Measurements from ENCODE around the gene FAM200A. TPM values are rescaled to one million over a fixed set of nuclear protein-coding genes. Genes with fewer than 3 reads are reported as not detected.

FAM200A gene
- total RNA-seq (2016; rRNA removed; fragmentation: Illumina TruSeq; extraction: Trizol) = 6.3 and 10.4 TPM in 2 replicates
- total RNA-seq (2016; cell fraction: cytosol; rRNA removed; fragmentation: Illumina TruSeq; extraction: Trizol; ENCODE audit: low read depth) = 1.0 and 1.3 TPM in 2 replicates
- 6.0 and 8.6 TPM in 2 replicates for total RNA-seq (2016; cell fraction: insoluble cytoplasmic fraction; rRNA removed; fragmentation: Illumina TruSeq; extraction: Trizol)
- 3.2 and 3.9 TPM in 2 replicates for total RNA-seq (2016; cell fraction: membrane; rRNA removed; fragmentation: Illumina TruSeq; extraction: Trizol)
- 3.5 and 4.0 TPM in 2 replicates for total RNA-seq (2016; cell fraction: nucleus; rRNA removed; fragmentation: Illumina TruSeq; extraction: Trizol)
- polyA plus RNA-seq (2011; rRNA removed) = 4.7 and 5.4 TPM in 2 replicates
- 3.4 and 4.4 TPM in 2 replicates for polyA plus RNA-seq (2011; cell fraction: cytosol; rRNA removed)
- 0.87 and 1.9 TPM in 2 replicates for polyA plus RNA-seq (2011; cell fraction: nucleus; rRNA removed)
- 4.5 and 5.0 TPM in 2 replicates for polyA plus RNA-seq (2012)
- polyA plus RNA-seq (2016; cell fraction: cytosol; fragmentation: Illumina TruSeq; extraction: Trizol; ENCODE audit: low read depth) = 0.53 and 0.85 TPM in 2 replicates
- polyA plus RNA-seq (2016; cell fraction: insoluble cytoplasmic fraction; fragmentation: Illumina TruSeq; extraction: Trizol; ENCODE audit: low read depth) = 8.3 and 10.1 TPM in 2 replicates
- polyA plus RNA-seq (2016; cell fraction: membrane; fragmentation: Illumina TruSeq; extraction: Trizol; ENCODE audit: low read depth) = 1.4 and 1.9 TPM in 2 replicates
- polyA plus RNA-seq (2016; cell fraction: nucleus; fragmentation: Illumina TruSeq; extraction: Trizol; ENCODE audit: insufficient read depth, low read depth) = 5.9 and 6.7 TPM in 2 replicates
- polyA minus RNA-seq (2011; rRNA and poly(A)+ RNA removed; ENCODE audit: low replicate concordance) = 1.1 and 3.9 TPM in 2 replicates
- 2.8 and 3.8 TPM in 2 replicates for polyA minus RNA-seq (2011; cell fraction: cytosol; rRNA and poly(A)+ RNA removed)
- polyA minus RNA-seq (2011; cell fraction: nucleus; rRNA and poly(A)+ RNA removed) = 6.2 and 7.5 TPM in 2 replicates
- percentile 77 among the genes with signal in this experiment for Bru-seq, nascent RNA
- BruChase-seq, experiment 1, labeled RNA remaining after a 6-hour chase = percentile 63 among the genes with signal in this experiment
- percentile 78 among the genes with signal in this experiment for BruChase-seq, experiment 2, labeled RNA remaining after a 2-hour chase
- long read RNA-seq, experiment 1, transcript FAM200A-202 (2 exons, 2,480 nt) = major isoform, 12 of 13 reads
- long read RNA-seq, experiment 1, partial matches to known transcripts = 0 of 13 reads
- long read RNA-seq, experiment 1, other reads (novel, unspliced or antisense) = 1 of 13 reads
- long read RNA-seq, experiment 2, transcript FAM200A-202 (2 exons, 2,480 nt) = major isoform, 8 of 17 reads
- long read RNA-seq, experiment 2, partial matches to known transcripts = 0 of 17 reads
- long read RNA-seq, experiment 2, other reads (novel, unspliced or antisense) = 9 of 17 reads

DNA sequence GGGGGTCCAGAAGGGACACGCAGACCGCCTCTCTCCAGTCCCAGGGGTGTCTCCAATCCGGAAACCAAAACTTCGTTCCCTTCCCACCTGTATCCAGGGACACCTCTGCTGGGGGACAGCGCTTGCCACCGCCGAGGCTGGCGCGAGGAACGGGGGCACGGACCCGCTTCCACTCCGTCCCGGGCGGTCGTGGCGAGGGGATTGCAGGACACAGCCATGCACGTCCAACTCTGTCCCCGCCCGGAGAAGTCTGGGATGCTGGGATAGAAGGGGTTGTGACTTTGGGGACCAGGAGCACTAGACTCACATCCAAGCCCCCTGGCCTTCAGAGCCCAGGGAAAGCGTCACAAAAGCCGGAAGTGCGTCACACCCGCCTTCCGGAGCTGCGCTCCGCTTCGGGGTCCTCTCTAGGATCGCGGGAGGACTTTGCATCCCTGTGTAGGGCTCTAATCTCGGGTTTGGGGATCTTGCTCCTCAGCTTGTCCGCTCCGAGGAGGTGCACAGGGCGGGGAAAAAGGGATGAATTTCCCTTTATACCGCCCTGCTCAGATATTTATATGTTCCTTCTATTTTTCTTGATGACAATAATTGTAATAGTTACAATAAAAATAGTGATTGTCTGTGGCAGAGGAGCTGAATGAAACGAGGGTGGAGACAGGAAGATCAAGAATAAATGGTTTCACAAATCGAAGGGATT lies at the start of gene FAM200A:
Gene FAM200A, minus strand, starts transcription at position 348 of the 697 bp plus-strand sequence. CDS start 3,707 bp downstream, outside the sequence.
- Histone ChIP-seq H3K9ac (ENCODE audit: insufficient read depth, low read depth, low read length) (peak within 1 kb of the TSS; percentile 96), H3K4me1 (ENCODE audit: insufficient read depth, low read length) (peaks cover 24% of the 10 kb centered on the region), H3K27ac (ENCODE audit: extremely low read length, insufficient read depth, low read length) (peak within 1 kb of the TSS; percentile 65), H3K27me3 (ENCODE audit: control insufficient read depth in 1 of 2, insufficient read depth in 2 of 2, low read length in 2 of 2) (no peaks in the 10 kb centered on the region; a peak in 1 of 5 replicates), H3K79me2 (ENCODE audit: insufficient read depth, low read length) (peaks cover 23% of the 10 kb centered on the region), H3K4me2 (ENCODE audit: low read depth, low read length) (peak within 1 kb of the TSS; percentile 74), H3K36me3 (replicated peaks in 1 of 2; ENCODE audit: control insufficient read depth in 1 of 2, insufficient read depth in 2 of 2, low read length in 2 of 2) (peaks cover 3 to 18% of the 10 kb centered on the region in 2 experiments; a peak in 3 of 5 replicates), H3K4me3 (replicated peaks in 1 of 3; ENCODE audit: insufficient read depth in 1 of 3, low read depth in 2 of 3, low read length in 3 of 3) (peak within 1 kb of the TSS; percentile 72 to 92 (median 88)), H4K20me1 (ENCODE audit: insufficient read depth, low read length) (no peaks in the 10 kb centered on the region), H3K9me3 (ENCODE audit: low read length) (no peaks in the 10 kb centered on the region), H2AFZ (ENCODE audit: low read length) (peak within 1 kb of the TSS; percentile 79)
- intact Hi-C loops (cut with micrococcal nuclease; ENCODE audit: unreplicated experiment) (no loop called here), in situ Hi-C loops (cut with HindIII; ENCODE audit: extremely low pct_ligation_motif_present, low pct_unique_long_range_greater_than_20kb) (no loop called here)
- FAIRE-seq (peak; percentile 80), DNase-seq (ENCODE audit: low spot score) (peak; percentile 81), ATAC-seq (peak; percentile 99)
- WGBS (ENCODE audit: low lambda C conversion rate) = under 1% methylated on average over 18 of the region's 37 CpGs
- POLR2A ChIA-PET = interaction anchor here (0.9 to 1.2 kb wide), 5 partner anchors 11 to 368 kb away, joined by 3 to 7 read pairs (median 4); partner anchors contain the start of genes TRIM4, ZKSCAN5 and ZNF394
- BruUV-seq (replicated peaks) = no TSS peak
- CTCF ChIA-PET (ENCODE audit: low intra/inter-chr PET ratio, low total read pairs) = no interaction called here
- TF ChIP-seq ZSCAN31 (CRISPR knock-in tag; IDR thresholded peaks at IDR 0.05; ENCODE audit: low read depth) (0 out of 2 replicates have a peak, but pooled peaks have one; percentile 48), CHCHD3 (CRISPR knock-in tag; IDR thresholded peaks at IDR 0.05) (no peak), BCL3 (CRISPR knock-in tag; IDR thresholded peaks at IDR 0.05) (0 out of 2 replicates have a peak, but pooled peaks have one; percentile 27), MED13 (CRISPR knock-in tag; IDR thresholded peaks at IDR 0.05) (no peak), MIER3 (CRISPR knock-in tag; IDR thresholded peaks at IDR 0.05; ENCODE audit: borderline replicate concordance) (peak; percentile 66; the same call in 1 of the 2 replicates), NR2F6 (IDR thresholded peaks at IDR 0.05) (no peak), NR2F6 (CRISPR knock-in tag; IDR thresholded peaks at IDR 0.05) (peak; percentile 45; the same call in 1 of the 2 replicates), POGZ (CRISPR knock-in tag; IDR thresholded peaks at IDR 0.05) (peak; percentile 58; the same call in 1 of the 2 replicates), PTBP1 (IDR thresholded peaks at IDR 0.05; ENCODE audit: low read depth, low read length, poor library complexity, severe bottlenecking) (peak; percentile 59), RXRB (CRISPR knock-in tag; IDR thresholded peaks at IDR 0.05; ENCODE audit: borderline replicate concordance) (peak; percentile 73; the same call in 1 of the 2 replicates), ATF1 (CRISPR knock-in tag; IDR thresholded peaks at IDR 0.05) (peak; percentile 97), ZNF746 (CRISPR knock-in tag; IDR thresholded peaks at IDR 0.05) (0 out of 2 replicates have a peak, but pooled peaks have one; percentile 22), AGO1 (IDR thresholded peaks at IDR 0.05; ENCODE audit: low read depth, low read length, poor library complexity, severe bottlenecking) (peak; percentile 26), CHD4 (IDR thresholded peaks at IDR 0.05; ENCODE audit: borderline replicate concordance, low read length) (no peak), NONO (IDR thresholded peaks at IDR 0.05) (no peak), NONO (CRISPR knock-in tag; conservative IDR thresholded peaks at IDR 0.05) (peak; percentile 73)
- TF ChIP-seq, protein P1, sequence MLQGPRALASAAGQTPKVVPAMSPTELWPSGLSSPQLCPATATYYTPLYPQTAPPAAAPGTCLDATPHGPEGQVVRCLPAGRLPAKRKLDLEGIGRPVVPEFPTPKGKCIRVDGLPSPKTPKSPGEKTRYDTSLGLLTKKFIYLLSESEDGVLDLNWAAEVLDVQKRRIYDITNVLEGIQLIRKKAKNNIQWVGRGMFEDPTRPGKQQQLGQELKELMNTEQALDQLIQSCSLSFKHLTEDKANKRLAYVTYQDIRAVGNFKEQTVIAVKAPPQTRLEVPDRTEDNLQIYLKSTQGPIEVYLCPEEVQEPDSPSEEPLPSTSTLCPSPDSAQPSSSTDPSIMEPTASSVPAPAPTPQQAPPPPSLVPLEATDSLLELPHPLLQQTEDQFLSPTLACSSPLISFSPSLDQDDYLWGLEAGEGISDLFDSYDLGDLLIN (CRISPR knock-in tag; IDR thresholded peaks at IDR 0.05; ENCODE audit: borderline replicate concordance) = no peak

All from HepG2 (cell line).